ENCODE measurements around the gene RNASE12.
"Not testable (repeated sequence)": the region's sequence is repeated elsewhere in the genome, so short reads cannot be mapped to it uniquely, and the experiment has no call there.

RNASE12 gene

GRCh38 chr14:20578325-20578724, 12.9 kb downstream of the RNASE12 start:
- no peak for DNase-seq

GRCh38 chr14:20572382-20572990, 18.7 kb downstream of the RNASE12 start:
- not testable (repeated sequence) for DNase-seq

GRCh38 chr14:20570720-20571119, 20.5 kb downstream of the RNASE12 start:
- DNase-seq, result not testable (repeated sequence)

GRCh38 chr14:20569865-20570264, 21.3 kb downstream of the RNASE12 start:
- not testable (repeated sequence) for DNase-seq

GRCh38 chr14:20569066-20569465, 22.1 kb downstream of the RNASE12 start:
- no peak for DNase-seq

- DNase-seq, result no peak
Measured at GRCh38 chr14:20568393-20568792, 22.8 kb downstream of the RNASE12 start.

- not testable (repeated sequence) for DNase-seq
Measured at GRCh38 chr14:20567199-20567598, 24.0 kb downstream of the RNASE12 start.

- no peak for DNase-seq
Measured at GRCh38 chr14:20564501-20564997, 26.6 kb downstream of the RNASE12 start.

GRCh38 chr14:20563971-20564370, 27.2 kb downstream of the RNASE12 start:
- DNase-seq, result no peak

- DNase-seq, result no peak
Measured at GRCh38 chr14:20560961-20561360, 30.2 kb downstream of the RNASE12 start, which contains the start of gene RNASE9. Gene RNASE9 (minus strand): TSS chr14:20561047.

GRCh38 chr14:20559461-20559904, 31.7 kb downstream of the RNASE12 start:
- no peak for DNase-seq

GRCh38 chr14:20557212-20557542, 34.0 kb downstream of the RNASE12 start:
- DNase-seq, result no peak

GRCh38 chr14:20556500-20557211, 34.5 kb downstream of the RNASE12 start:
- DNase-seq, result no peak

GRCh38 chr14:20555845-20556244, 35.3 kb downstream of the RNASE12 start:
- DNase-seq, result no peak

GRCh38 chr14:20553024-20553423, 38.2 kb downstream of the RNASE12 start:
- DNase-seq, result no peak

GRCh38 chr14:20551606-20552005, 39.6 kb downstream of the RNASE12 start:
- no peak for DNase-seq

- DNase-seq, result no peak
Measured at GRCh38 chr14:20550926-20551325, 40.2 kb downstream of the RNASE12 start.

- DNase-seq, result no peak
Measured at GRCh38 chr14:20548414-20549158, 42.6 kb downstream of the RNASE12 start.

- no peak for DNase-seq
Measured at GRCh38 chr14:20546877-20547276, 44.3 kb downstream of the RNASE12 start.

All from CD4-positive, alpha-beta T cell treated with Interleukin-4 for 1 hour (primary cell).